ENCODE results near the gene NDUFB11.

The NDUFB11 gene

DNA sequence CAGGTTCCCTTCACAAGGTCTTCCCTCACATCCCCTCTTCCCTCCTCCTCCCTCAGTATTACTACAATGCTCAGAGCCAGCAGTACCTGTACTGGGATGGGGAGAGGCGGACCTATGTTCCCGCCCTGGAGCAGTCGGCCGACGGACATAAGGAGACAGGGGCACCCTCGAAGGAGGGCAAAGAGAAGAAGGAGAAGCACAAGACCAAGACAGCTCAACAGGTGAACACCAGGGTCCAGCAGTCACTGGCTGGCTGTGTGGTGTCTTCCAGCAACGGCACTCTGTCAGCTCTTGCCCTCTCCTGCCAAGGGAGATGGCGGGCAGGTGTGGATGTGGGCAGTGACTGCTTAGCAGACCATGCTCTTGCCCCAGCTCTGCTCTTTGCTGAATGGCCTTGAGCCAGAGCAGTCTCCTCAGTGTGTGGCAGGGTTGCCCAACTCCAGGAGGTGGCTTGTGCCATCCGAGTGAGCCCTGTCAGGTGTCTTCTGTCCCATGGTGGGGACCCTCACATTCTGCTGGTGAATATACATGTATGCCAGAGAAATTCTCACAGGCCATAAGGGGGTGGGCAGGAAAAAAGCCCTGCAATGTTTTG lies 37.7 kb upstream of the NDUFB11 start:
- Mint-ChIP-seq H3K4me3 (no peak overlapping the region), H3K36me3 (ENCODE audit: low read depth) (peaks cover 47% of the 10 kb centered on the region), H3K4me1 (no peaks in the 10 kb centered on the region)

DNA sequence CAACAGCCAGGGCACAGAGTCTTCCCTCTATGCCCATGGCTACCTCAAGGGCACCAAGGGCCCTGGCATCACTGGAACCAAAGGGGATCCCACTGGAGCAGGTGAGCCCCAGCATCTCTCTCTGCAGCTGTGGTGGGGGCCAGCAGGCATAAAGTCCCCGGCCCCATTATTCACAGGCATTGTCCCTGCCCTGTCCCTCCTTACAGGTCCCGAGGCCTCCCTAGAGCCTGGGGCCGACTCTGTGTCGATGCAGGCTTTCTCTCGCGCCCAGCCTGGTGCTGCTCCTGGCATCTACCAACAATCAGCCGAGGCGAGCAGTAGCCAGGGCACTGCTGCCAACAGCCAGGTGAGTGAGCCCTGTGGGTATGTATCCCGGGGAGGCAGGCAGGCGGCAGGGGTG lies 36.8 kb upstream of the NDUFB11 start:
- TF ChIP-seq, protein P1, sequence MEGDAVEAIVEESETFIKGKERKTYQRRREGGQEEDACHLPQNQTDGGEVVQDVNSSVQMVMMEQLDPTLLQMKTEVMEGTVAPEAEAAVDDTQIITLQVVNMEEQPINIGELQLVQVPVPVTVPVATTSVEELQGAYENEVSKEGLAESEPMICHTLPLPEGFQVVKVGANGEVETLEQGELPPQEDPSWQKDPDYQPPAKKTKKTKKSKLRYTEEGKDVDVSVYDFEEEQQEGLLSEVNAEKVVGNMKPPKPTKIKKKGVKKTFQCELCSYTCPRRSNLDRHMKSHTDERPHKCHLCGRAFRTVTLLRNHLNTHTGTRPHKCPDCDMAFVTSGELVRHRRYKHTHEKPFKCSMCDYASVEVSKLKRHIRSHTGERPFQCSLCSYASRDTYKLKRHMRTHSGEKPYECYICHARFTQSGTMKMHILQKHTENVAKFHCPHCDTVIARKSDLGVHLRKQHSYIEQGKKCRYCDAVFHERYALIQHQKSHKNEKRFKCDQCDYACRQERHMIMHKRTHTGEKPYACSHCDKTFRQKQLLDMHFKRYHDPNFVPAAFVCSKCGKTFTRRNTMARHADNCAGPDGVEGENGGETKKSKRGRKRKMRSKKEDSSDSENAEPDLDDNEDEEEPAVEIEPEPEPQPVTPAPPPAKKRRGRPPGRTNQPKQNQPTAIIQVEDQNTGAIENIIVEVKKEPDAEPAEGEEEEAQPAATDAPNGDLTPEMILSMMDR (IDR thresholded peaks at IDR 0.05; ENCODE audit: unreplicated experiment in 3 of 3), result no peak
- Mint-ChIP-seq H3K36me3 (ENCODE audit: low read depth) (peaks cover 48% of the 10 kb centered on the region), H3K9me3 (peaks cover 6% of the 10 kb centered on the region), H3K4me3 (no peak overlapping the region), H3K27me3 (ENCODE audit: low read depth) (no peaks in the 10 kb centered on the region), H3K4me1 (no peaks in the 10 kb centered on the region), H3K27ac (no peak overlapping the region)

More for the DNA sequence above, 37.7 kb upstream of the NDUFB11 start:
- Mint-ChIP-seq H3K27me3 (ENCODE audit: low read depth) (no peaks in the 10 kb centered on the region), H3K9me3 (peaks cover 6% of the 10 kb centered on the region), H3K27ac (no peak overlapping the region)
- TF ChIP-seq, protein P1 (IDR thresholded peaks at IDR 0.05; ENCODE audit: unreplicated experiment in 3 of 3), result no peak

DNA sequence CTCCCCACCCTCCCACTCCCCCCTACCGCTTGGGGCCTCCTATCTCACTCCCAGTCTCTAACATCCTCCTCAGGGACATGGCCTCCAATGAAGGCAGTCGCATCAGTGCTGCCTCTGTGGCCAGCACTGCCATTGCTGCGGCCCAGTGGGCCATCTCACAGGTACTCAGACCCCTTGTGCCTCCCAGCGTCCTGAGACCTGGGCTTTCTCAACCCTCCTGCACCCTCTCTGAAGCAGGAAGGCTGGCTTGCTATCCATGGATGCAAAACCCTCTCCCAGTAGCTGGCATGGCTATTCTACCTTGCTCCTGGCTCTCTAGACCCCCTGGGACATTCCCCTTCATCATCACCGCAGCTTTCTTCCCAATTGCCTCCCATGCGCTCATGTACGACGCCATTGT lies 35.8 kb upstream of the NDUFB11 start:
- Mint-ChIP-seq H3K36me3 (ENCODE audit: low read depth) (peaks cover 47% of the 10 kb centered on the region), H3K4me3 (no peak overlapping the region), H3K27me3 (ENCODE audit: low read depth) (no peaks in the 10 kb centered on the region), H3K4me1 (no peaks in the 10 kb centered on the region), H3K9me3 (peaks cover 6% of the 10 kb centered on the region), H3K27ac (no peak overlapping the region)
- TF ChIP-seq, protein P1 (IDR thresholded peaks at IDR 0.05; ENCODE audit: unreplicated experiment in 3 of 3), result no peak

GRCh38 chrX:47179928-47180255 lies 35.4 kb upstream of the NDUFB11 start:
- Mint-ChIP-seq H3K4me1 (no peaks in the 10 kb centered on the region), H3K9me3 (peaks cover 6% of the 10 kb centered on the region), H3K27ac (no peak overlapping the region), H3K36me3 (ENCODE audit: low read depth) (peaks cover 48% of the 10 kb centered on the region), H3K4me3 (no peak overlapping the region), H3K27me3 (ENCODE audit: low read depth) (no peaks in the 10 kb centered on the region)
- TF ChIP-seq, protein P1 (IDR thresholded peaks at IDR 0.05; ENCODE audit: unreplicated experiment in 3 of 3), result no peak

GRCh38 chrX:47179221-47179927 lies 34.9 kb upstream of the NDUFB11 start:
- no peaks in the 10 kb centered on the region for H3K27me3 Mint-ChIP-seq (ENCODE audit: low read depth)
- no peak overlapping the region for H3K4me3 Mint-ChIP-seq
- TF ChIP-seq, protein P1 (IDR thresholded peaks at IDR 0.05; ENCODE audit: unreplicated experiment in 3 of 3), result no peak
- H3K27ac Mint-ChIP-seq, result no peak overlapping the region
- H3K9me3 Mint-ChIP-seq, result peaks cover 6% of the 10 kb centered on the region
- H3K36me3 Mint-ChIP-seq (ENCODE audit: low read depth), result peaks cover 44% of the 10 kb centered on the region
- H3K4me1 Mint-ChIP-seq, result no peaks in the 10 kb centered on the region

- Mint-ChIP-seq H3K4me3 (no peak overlapping the region), H3K9me3 (peaks cover 6% of the 10 kb centered on the region), H3K36me3 (ENCODE audit: low read depth) (peaks cover 51% of the 10 kb centered on the region), H3K4me1 (no peaks in the 10 kb centered on the region), H3K27me3 (ENCODE audit: low read depth) (no peaks in the 10 kb centered on the region), H3K27ac (no peak overlapping the region)
- TF ChIP-seq, protein P1 (IDR thresholded peaks at IDR 0.05; ENCODE audit: unreplicated experiment in 3 of 3), result no peak
Observed at GRCh38 chrX:47178337-47178736, 33.8 kb upstream of the NDUFB11 start.
